ENCODE results near the gene THSD4.
"Not testable (repeated sequence)": the region's sequence is repeated elsewhere in the genome, so short reads cannot be mapped to it uniquely, and the experiment has no call there.

Gene THSD4

GRCh38 chr15:71125831-71126450 is 10.7 kb downstream of the THSD4 start:
- no peak for DNase-seq

GRCh38 chr15:71127083-71127482 is 11.8 kb downstream of the THSD4 start:
- DNase-seq, result no peak

GRCh38 chr15:71128159-71128558 is 12.9 kb downstream of the THSD4 start:
- not testable (repeated sequence) for DNase-seq

- no peak for DNase-seq
Measured at GRCh38 chr15:71128939-71129562, 13.8 kb downstream of the THSD4 start.

GRCh38 chr15:71129669-71130068 is 14.4 kb downstream of the THSD4 start:
- DNase-seq, result no peak

- no peak for DNase-seq
Measured at GRCh38 chr15:71131601-71132362, 16.5 kb downstream of the THSD4 start.

GRCh38 chr15:71133747-71134472 is 18.6 kb downstream of the THSD4 start:
- no peak for DNase-seq

GRCh38 chr15:71136159-71136783 is 21.0 kb downstream of the THSD4 start:
- DNase-seq, result no peak

- DNase-seq, result no peak
Measured at GRCh38 chr15:71136793-71137518, 21.7 kb downstream of the THSD4 start.

GRCh38 chr15:71138473-71138872 is 23.2 kb downstream of the THSD4 start:
- no peak for DNase-seq

- no peak for DNase-seq
Measured at GRCh38 chr15:71139241-71139640, 24.0 kb downstream of the THSD4 start.

- DNase-seq, result no peak
Measured at GRCh38 chr15:71141572-71141971, 26.3 kb downstream of the THSD4 start.

- no peak for DNase-seq
Measured at GRCh38 chr15:71142780-71143179, 27.5 kb downstream of the THSD4 start.

GRCh38 chr15:71143373-71144310 is 28.4 kb downstream of the THSD4 start:
- no peak for DNase-seq

GRCh38 chr15:71145648-71146047 is 30.4 kb downstream of the THSD4 start:
- no peak for DNase-seq

- no peak for DNase-seq
Measured at GRCh38 chr15:71146580-71146982, 31.3 kb downstream of the THSD4 start.

- DNase-seq, result no peak
Measured at GRCh38 chr15:71148048-71148447, 32.8 kb downstream of the THSD4 start.

- no peak for DNase-seq
Measured at GRCh38 chr15:71149646-71150557, 34.6 kb downstream of the THSD4 start.

GRCh38 chr15:71151081-71151480 is 35.8 kb downstream of the THSD4 start:
- DNase-seq, result no peak

- no peak for DNase-seq
Measured at GRCh38 chr15:71152542-71152941, 37.3 kb downstream of the THSD4 start.

All from bone marrow (tissue), 2 donors.